ENCODE results near the gene TACC3. TPM values are rescaled to one million over a fixed set of nuclear protein-coding genes. Genes with fewer than 3 reads are reported as not detected.

Gene TACC3
- total RNA-seq, 4 donors from 2014 or later, result 5.9 to 175 (median 23.1) TPM

DNA sequence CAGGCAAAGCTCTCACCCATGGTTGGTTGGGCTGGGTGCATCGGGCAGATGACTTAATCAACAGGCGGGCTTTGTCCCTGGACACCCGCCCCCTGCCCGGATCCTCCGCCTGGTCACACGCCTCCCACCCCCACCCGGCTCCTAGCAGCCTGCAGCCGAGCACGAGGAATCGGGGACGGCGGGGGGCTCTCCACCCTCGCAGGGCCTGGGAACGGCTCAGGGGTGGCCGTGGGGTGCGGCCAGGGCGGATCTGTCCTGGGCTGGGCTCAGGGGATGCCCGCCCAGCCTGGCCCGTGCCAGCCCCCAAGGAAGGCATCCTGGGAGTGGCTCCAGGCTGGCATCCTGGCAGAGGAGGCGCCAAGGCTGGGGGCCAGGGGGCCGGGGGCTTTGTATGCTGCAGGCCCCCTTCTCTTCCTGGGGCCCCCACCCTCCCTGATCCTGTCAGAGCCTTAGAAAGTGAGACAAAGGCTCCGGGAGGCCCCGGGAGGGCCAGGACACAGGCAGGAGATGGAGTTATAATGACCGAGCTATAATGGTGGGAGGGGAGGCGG lies 39.3 kb downstream of the TACC3 start:
- peaks cover 38% of the 10 kb centered on the region for H3K27me3 ChIP-seq
- no peak for DNase-seq
- intact Hi-C loops (cut with DNase I; ENCODE audit: low total_unique reads) (no loop called here), in situ Hi-C loops (cut with MboI; ENCODE audit: low pct_ligation_motif_present in 1 of 4, low pct_unique_long_range_greater_than_20kb in 1 of 4, low sequenced_read_pairs in 3 of 4) (no loop called here)
- H3K4me3 ChIP-seq, result no peak overlapping the region
- H3K4me1 ChIP-seq, result peaks cover 9 to 16% (median 14%) of the 10 kb centered on the region in 4 donors
- TF ChIP-seq, protein P1, sequence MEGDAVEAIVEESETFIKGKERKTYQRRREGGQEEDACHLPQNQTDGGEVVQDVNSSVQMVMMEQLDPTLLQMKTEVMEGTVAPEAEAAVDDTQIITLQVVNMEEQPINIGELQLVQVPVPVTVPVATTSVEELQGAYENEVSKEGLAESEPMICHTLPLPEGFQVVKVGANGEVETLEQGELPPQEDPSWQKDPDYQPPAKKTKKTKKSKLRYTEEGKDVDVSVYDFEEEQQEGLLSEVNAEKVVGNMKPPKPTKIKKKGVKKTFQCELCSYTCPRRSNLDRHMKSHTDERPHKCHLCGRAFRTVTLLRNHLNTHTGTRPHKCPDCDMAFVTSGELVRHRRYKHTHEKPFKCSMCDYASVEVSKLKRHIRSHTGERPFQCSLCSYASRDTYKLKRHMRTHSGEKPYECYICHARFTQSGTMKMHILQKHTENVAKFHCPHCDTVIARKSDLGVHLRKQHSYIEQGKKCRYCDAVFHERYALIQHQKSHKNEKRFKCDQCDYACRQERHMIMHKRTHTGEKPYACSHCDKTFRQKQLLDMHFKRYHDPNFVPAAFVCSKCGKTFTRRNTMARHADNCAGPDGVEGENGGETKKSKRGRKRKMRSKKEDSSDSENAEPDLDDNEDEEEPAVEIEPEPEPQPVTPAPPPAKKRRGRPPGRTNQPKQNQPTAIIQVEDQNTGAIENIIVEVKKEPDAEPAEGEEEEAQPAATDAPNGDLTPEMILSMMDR (IDR thresholded peaks at IDR 0.05), result no peak
- TF ChIP-seq EP300 (IDR thresholded peaks at IDR 0.05; ENCODE audit: low read depth) (no peak), POLR2AphosphoS5 (IDR thresholded peaks at IDR 0.05) (no peak), POLR2A (IDR thresholded peaks at IDR 0.05) (no peak)
- H3K27ac ChIP-seq, result no peak overlapping the region
- H3K9me3 ChIP-seq, result no peaks in the 10 kb centered on the region
- no peaks in the 10 kb centered on the region for H3K36me3 ChIP-seq
- WGBS, 2 donors (ENCODE audit: low coverage in 1 of 2), result 20% methylated on average over 7 of the region's 25 CpGs; no CpG with 5 or more reads in 1 of the 2 donors

DNA sequence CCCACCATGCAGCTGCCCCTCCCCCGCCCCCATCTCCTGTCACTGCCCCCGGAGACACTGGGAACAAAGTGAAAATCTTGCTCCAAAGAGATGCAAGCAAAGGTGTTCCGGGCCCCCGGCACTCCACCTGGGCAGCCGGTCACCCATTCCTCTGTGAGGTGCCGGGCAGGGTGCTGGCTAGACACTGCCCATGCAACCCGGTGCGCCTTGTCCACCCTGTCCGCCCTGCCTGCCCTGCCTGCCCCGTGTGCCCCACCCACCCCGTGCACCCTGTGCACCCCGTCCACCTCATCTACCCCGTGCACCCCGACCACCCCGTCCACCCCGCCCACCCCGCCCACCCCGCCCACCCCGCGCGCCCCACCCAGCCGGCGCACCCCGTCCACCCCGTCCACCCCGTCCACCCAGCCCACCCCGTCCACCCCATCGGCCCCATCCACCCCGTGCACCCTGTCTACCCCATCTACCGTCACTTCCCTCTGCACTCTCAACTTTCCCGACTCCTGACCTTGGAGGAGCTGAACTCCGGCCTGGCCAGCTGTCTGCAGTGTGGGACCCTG lies 39.9 kb downstream of the TACC3 start:
- no peaks in the 10 kb centered on the region for H3K36me3 ChIP-seq
- in situ Hi-C loops (cut with MboI; ENCODE audit: low pct_ligation_motif_present in 1 of 4, low pct_unique_long_range_greater_than_20kb in 1 of 4, low sequenced_read_pairs in 3 of 4), result no loop called here
- H3K4me1 ChIP-seq, result peaks cover 9 to 16% (median 14%) of the 10 kb centered on the region in 4 donors
- peaks cover 44% of the 10 kb centered on the region for H3K27me3 ChIP-seq
- intact Hi-C loops (cut with DNase I; ENCODE audit: low total_unique reads), result no loop called here
- H3K4me3 ChIP-seq, result no peak overlapping the region
- H3K9me3 ChIP-seq, result no peaks in the 10 kb centered on the region
- H3K27ac ChIP-seq, result no peak overlapping the region
- TF ChIP-seq, protein P1 (IDR thresholded peaks at IDR 0.05), result no peak
- TF ChIP-seq POLR2AphosphoS5 (IDR thresholded peaks at IDR 0.05) (no peak), POLR2A (IDR thresholded peaks at IDR 0.05) (no peak), EP300 (IDR thresholded peaks at IDR 0.05; ENCODE audit: low read depth) (no peak)
- WGBS, 2 donors (ENCODE audit: low coverage in 1 of 2), result 45% methylated on average over 23 of the region's 32 CpGs; no CpG with 5 or more reads in 1 of the 2 donors
- no peak for DNase-seq

DNA sequence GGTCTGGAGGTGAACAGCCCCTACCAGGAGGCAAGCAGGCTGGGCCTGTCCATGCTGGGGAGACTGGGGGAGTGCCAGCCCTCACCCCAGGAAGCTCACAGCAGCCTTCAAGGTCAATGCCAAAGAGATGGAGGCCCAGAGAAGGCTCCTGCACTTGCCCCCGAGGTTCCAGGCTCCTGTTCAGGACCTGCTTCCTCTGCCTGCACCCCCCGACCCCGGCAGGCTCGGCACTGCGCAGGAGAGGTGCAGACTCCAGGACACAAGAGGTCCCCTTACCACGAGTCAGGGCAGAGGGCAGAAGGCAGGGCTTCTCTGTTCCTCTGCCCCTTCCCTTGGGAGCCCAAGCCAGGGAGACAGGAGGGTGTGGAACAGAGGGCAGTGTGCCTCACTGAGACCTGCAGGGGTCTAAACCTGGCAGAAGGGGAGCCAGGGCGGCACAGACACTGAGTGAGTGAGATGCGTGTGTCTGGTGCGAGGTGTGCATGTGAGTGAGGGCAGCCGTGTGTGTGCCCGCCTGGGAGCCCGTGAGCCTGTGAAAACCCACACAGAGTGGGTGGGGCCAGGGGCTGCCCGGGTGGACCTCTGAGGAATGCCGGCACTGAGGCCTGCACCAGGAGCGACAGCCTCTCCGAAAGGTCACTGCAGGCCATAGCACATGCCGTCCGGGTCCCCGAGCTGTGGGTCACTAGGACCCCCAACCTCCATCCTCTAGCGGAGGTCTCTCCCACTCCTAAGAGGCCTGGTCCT lies 41.1 kb downstream of the TACC3 start:
- Histone ChIP-seq H3K27ac (no peak overlapping the region), H3K4me1 (peaks cover 13 to 22% (median 21%) of the 10 kb centered on the region in 4 donors), H3K9me3 (no peaks in the 10 kb centered on the region), H3K36me3 (no peaks in the 10 kb centered on the region), H3K27me3 (peaks cover 54% of the 10 kb centered on the region), H3K4me3 (no peak overlapping the region)
- intact Hi-C loops (cut with DNase I; ENCODE audit: low total_unique reads) (no loop called here), in situ Hi-C loops (cut with MboI; ENCODE audit: low pct_ligation_motif_present in 1 of 4, low pct_unique_long_range_greater_than_20kb in 1 of 4, low sequenced_read_pairs in 3 of 4) (no loop called here)
- TF ChIP-seq POLR2A (IDR thresholded peaks at IDR 0.05) (no peak), EP300 (IDR thresholded peaks at IDR 0.05; ENCODE audit: low read depth) (no peak), POLR2AphosphoS5 (IDR thresholded peaks at IDR 0.05) (no peak)
- TF ChIP-seq, protein P1 (IDR thresholded peaks at IDR 0.05), result no peak
- WGBS, 2 donors (ENCODE audit: low coverage in 1 of 2), result 45 to 80% methylated on average over 4 to 14 of the region's 20 CpGs
- DNase-seq, result no peak

DNA sequence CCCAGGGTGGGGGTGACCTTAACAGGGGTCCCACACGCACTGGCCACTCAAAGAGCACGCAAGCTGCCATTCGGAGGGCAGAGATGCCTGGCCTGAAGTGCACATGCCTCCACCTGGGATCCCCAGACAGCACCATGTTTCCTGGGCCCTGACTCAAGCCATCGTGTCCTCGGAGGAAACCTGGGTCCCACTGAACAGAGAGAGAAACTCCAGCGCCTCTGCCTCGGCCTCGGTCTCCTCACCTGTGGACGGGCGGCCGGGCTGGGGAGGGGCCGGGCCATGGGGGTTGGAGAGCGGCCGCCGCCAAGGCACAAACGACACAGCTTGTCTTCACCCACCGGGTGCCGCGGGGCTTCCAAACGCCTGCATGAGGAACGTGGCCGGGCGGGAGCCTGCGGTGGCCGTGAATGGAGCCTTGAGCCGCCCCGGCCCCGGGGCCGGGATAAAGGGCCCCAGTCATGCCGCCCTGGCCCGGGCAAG lies 41.8 kb downstream of the TACC3 start:
- no peak for DNase-seq
- Histone ChIP-seq H3K36me3 (no peaks in the 10 kb centered on the region), H3K27ac (no peak overlapping the region), H3K9me3 (no peaks in the 10 kb centered on the region), H3K27me3 (peaks cover 61% of the 10 kb centered on the region), H3K4me1 (peaks cover 13 to 27% (median 23%) of the 10 kb centered on the region in 4 donors), H3K4me3 (peak overlapping the region in 3 of 4 donors; percentile 5 to 41 (median 16))
- in situ Hi-C loops (cut with MboI; ENCODE audit: low pct_ligation_motif_present in 1 of 4, low pct_unique_long_range_greater_than_20kb in 1 of 4, low sequenced_read_pairs in 3 of 4) (no loop called here), intact Hi-C loops (cut with DNase I; ENCODE audit: low total_unique reads) (no loop called here)
- TF ChIP-seq, protein P1 (IDR thresholded peaks at IDR 0.05), result no peak
- TF ChIP-seq POLR2A (IDR thresholded peaks at IDR 0.05) (no peak), POLR2AphosphoS5 (IDR thresholded peaks at IDR 0.05) (no peak), EP300 (IDR thresholded peaks at IDR 0.05; ENCODE audit: low read depth) (no peak)
- WGBS, 2 donors (ENCODE audit: low coverage in 1 of 2), result 19% methylated on average over 31 of the region's 31 CpGs; no CpG with 5 or more reads in 1 of the 2 donors
